Heart left ventricle (tissue), 16 donors: Measurements from ENCODE around the gene NFIA. TPM values are rescaled to one million over a fixed set of nuclear protein-coding genes. Genes with fewer than 3 reads are reported as not detected.

Source experiments
- ATAC-seq, 4 donors: fragments of 200-7000 bp; cut with Tn5 transposase; one replicate each; pipeline ENCODE4 v1.9.1; 2020 to 2022; ENCODE audit warnings: moderate library complexity in 4 of 4, mild to moderate bottlenecking in 3 of 4, moderate number of reproducible peaks in 1 of 4
- DNase-seq, 5 donors: peaks; one replicate each; pipeline ENCODE4 v3.0.0-alpha.2; 2020
- H3K27ac ChIP-seq, 12 donors: fragments of 200-600 bp; sonication (generic) in 4 of 12; one replicate each; pipeline versions ENCODE4 v1.5.0 to v1.8.0; 2016 to 2022; ENCODE audit warnings: mild to moderate bottlenecking in 2 of 12
- H3K27me3 ChIP-seq, 9 donors: fragments of 200-600 bp; sonication (generic) in 2 of 9; one replicate each; pipeline versions ENCODE4 v1.5.1 to v1.8.0; 2016 to 2022; ENCODE audit warnings: mild to moderate bottlenecking in 3 of 9
- H3K36me3 ChIP-seq, 9 donors: fragments of 200-600 bp; sonication (generic) in 2 of 9; one replicate each; pipeline versions ENCODE4 v1.5.0 to v1.8.0; 2018 to 2022; ENCODE audit warnings: mild to moderate bottlenecking in 2 of 9
- H3K4me1 ChIP-seq, 12 donors: fragments of 200-600 bp; sonication (generic) in 4 of 12; one replicate each; pipeline versions ENCODE4 v1.5.0 to v1.8.0; 2016 to 2022; ENCODE audit warnings: mild to moderate bottlenecking in 3 of 12
- H3K4me3 ChIP-seq, 12 donors: fragments of 200-600 bp; sonication (generic) in 4 of 12; one replicate each; pipeline versions ENCODE4 v1.5.0 to v1.8.0; 2017 to 2022; ENCODE audit warnings: mild to moderate bottlenecking in 9 of 12, moderate library complexity in 4 of 12
- H3K9me3 ChIP-seq, 12 donors: fragments of 200-600 bp; sonication (generic) in 4 of 12; one replicate each; pipeline versions ENCODE4 v1.5.0 to v1.8.0; 2016 to 2022; ENCODE audit warnings: mild to moderate bottlenecking in 1 of 12
- POLR2A ChIP-seq, 2 donors: fragments of 450-650 bp; IDR thresholded peaks; one replicate each; pipeline ENCODE4 v1.6.1; 2017; ENCODE audit warnings: antibody characterized with exemption in 2 of 2, mild to moderate bottlenecking in 2 of 2, moderate library complexity in 2 of 2
- WGBS, 4 donors: extraction: QIAGEN DNeasy Blood & Tissue Kit in 2 of 4; methylation state at CpG; one replicate each; pipeline versions ENCODE4 v1.1.5 to v1.1.7; 2013 to 2018; 5-methylcytosine and 5-hydroxymethylcytosine counted together
- intact Hi-C, 10 donors: fragments of 100-400 bp; cut with DNase I; formaldehyde crosslinking; loops; one replicate each; pipeline versions ENCODE4 v1.11.1 to v1.14.2; 2022
- long read RNA-seq, 3 donors: library from polyadenylated mRNA; unstranded; transcript quantifications; one replicate each; pipeline ENCODE4 v2.0.0, GENCODE V29; 2020 to 2021
- polyA plus RNA-seq, 2 donors: library from polyadenylated mRNA; stranded (reverse); fragments of 200-250 nt; gene quantifications; one replicate each; pipeline ENCODE4 v1.2.3, GENCODE V29; 2013
- total RNA-seq, 9 donors: library from RNA; depleted of rRNA in 2 of 9; stranded (reverse); fragments of >200 nt in 2 of 9; fragmentation: NEBNext Ultra II Directional in 3 of 9; extraction: Animal tissue kit (Norgen Biotek cat#: 25700) in 3 of 9; gene quantifications; one replicate each; pipeline versions ENCODE4 v1.1.0 to v1.2.4, GENCODE V29; 2016 to 2023
- TF ChIP-seq, protein P1 (sequence below), 12 donors: fragments of 200-600 bp; sonication (generic) in 4 of 12; IDR thresholded peaks; one replicate each; pipeline versions ENCODE4 v1.5.0 to v1.8.0; 2018 to 2022; ENCODE audit warnings: antibody characterized with exemption in 12 of 12, mild to moderate bottlenecking in 5 of 12
- donor health status: ischemic (EF 13 %, LVEDD 7.1; RV severe dilation, severe dysfunction).
- donor health status: healthy with polysubstance abuse.
- donor health status: DM: no; HTN: yes; CAD: no.
- donor health status: DM: no; HTN: no; CAD: no.
- donor health status: ischemic (EF 25% LVEDD 6.9; RV normal size, moderate dysfunction).
- donor health status: ischemic (EF 25% LVEDD 5.7; RV mildly dilated, moderate dysfunction).
- donor health status: healthy.
- donor health status: DM: yes; HTN: yes; CAD: no.
- donor health status: ischemic (EF 35%, LVEDD 5.7; RV mildly dilated, moderate dysfunction).
- donor health status: nonischemic (EF 11% LVEDD 7.7; RV severe dilation, severe dysfunction).
- donor health status: DM: yes; HTN: yes; CAD: no.
- donor health status: PGD.
- donor health status: ischemic (EF 29% LVEDD 5.4; RV normal size, mild dysfunction).
- donor health status: nonischemic (EF 23%, LVEDD 6.1; RV moderate dilation, normal function).

The NFIA gene
- total RNA-seq: 100 to 1,000 TPM in 2 of 9 donors, 10 to 100 TPM in 7; 76.6 to 121 (median 98.5) TPM
- 10 to 100 TPM; 12.7 to 24.3 TPM for polyA plus RNA-seq
- long read RNA-seq, donor 1, full-length matches to known transcripts: 40 of 90 reads
- long read RNA-seq, donor 1, partial matches to known transcripts: 27 of 90 reads
- long read RNA-seq, donor 1, other reads (novel, unspliced or antisense): 23 of 90 reads
- long read RNA-seq, donor 2, full-length matches to known transcripts: 144 of 244 reads
- long read RNA-seq, donor 2, partial matches to known transcripts: 56 of 244 reads
- long read RNA-seq, donor 2, other reads (novel, unspliced or antisense): 44 of 244 reads
- long read RNA-seq, donor 3, full-length matches to known transcripts: 53 of 100 reads
- long read RNA-seq, donor 3, partial matches to known transcripts: 29 of 100 reads
- long read RNA-seq, donor 3, other reads (novel, unspliced or antisense): 18 of 100 reads

DNA sequence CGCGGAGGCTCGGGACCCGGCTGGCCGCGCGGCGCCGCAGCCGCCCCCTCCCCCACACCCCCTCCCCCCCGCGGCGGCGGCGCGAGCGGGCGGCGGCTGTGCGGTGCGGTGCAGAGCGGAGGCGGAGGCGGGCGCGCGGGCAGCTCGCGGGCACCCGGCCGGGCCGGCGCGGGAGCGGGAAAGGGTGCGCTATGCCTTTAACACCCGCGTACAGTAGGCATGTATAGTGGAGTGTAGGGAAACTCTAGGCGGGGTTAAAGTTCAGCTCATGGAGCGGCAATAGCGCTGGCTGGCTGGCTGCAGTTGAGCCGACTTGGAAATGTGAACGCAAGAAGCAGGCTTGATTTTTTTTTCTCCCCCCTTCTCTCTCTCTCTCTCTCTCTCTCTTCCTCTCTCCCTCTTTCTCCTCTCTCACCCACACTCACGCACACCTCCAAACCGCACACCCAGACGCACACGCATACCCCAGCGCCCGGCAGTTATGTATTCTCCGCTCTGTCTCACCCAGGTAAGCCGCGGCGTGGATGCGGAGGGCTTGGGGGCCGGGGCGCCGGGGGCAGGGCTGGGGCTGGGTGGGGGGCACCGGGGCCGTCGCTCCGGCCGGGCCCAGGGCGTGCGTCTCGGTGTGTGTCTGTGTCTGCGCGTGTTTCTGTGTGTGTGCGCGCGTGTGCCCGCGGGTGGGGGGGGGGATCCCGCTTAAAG lies at the start of gene NFIA:
TSS of gene NFIA (plus strand) at position 251 of the 702 bp plus-strand sequence.
- peak in 1 of 2 donors; percentile 29 for TF ChIP-seq POLR2A (IDR thresholded peaks at IDR 0.05)
- TF ChIP-seq, protein P1, sequence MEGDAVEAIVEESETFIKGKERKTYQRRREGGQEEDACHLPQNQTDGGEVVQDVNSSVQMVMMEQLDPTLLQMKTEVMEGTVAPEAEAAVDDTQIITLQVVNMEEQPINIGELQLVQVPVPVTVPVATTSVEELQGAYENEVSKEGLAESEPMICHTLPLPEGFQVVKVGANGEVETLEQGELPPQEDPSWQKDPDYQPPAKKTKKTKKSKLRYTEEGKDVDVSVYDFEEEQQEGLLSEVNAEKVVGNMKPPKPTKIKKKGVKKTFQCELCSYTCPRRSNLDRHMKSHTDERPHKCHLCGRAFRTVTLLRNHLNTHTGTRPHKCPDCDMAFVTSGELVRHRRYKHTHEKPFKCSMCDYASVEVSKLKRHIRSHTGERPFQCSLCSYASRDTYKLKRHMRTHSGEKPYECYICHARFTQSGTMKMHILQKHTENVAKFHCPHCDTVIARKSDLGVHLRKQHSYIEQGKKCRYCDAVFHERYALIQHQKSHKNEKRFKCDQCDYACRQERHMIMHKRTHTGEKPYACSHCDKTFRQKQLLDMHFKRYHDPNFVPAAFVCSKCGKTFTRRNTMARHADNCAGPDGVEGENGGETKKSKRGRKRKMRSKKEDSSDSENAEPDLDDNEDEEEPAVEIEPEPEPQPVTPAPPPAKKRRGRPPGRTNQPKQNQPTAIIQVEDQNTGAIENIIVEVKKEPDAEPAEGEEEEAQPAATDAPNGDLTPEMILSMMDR (IDR thresholded peaks at IDR 0.05): no peak
- intact Hi-C loops: loop anchor here in 9 of 10 donors (2.0 to 10.0 kb wide), 11 partner anchors 35 to 370 kb away; no protein-coding TSS in a partner anchor
- peak in 3 of 4 donors; percentile 12 to 44 (median 33) for ATAC-seq
- WGBS, 4 donors: 0% methylated on average over 25 to 69 of the region's 73 CpGs
- DNase-seq: peak; percentile 59 to 72 (median 69)
- no peaks in the 10 kb centered on the region for H3K9me3 ChIP-seq
- peaks cover 12 to 72% (median 49%) of the 10 kb centered on the region in 12 donors for H3K4me1 ChIP-seq
- H3K27me3 ChIP-seq: no peaks in the 10 kb centered on the region
- peak within 1 kb of the TSS; percentile 94 to 99 (median 96) for H3K27ac ChIP-seq
- peak within 1 kb of the TSS; percentile 68 to 95 (median 86) for H3K4me3 ChIP-seq
- no peaks in the 10 kb centered on the region for H3K36me3 ChIP-seq

DNA sequence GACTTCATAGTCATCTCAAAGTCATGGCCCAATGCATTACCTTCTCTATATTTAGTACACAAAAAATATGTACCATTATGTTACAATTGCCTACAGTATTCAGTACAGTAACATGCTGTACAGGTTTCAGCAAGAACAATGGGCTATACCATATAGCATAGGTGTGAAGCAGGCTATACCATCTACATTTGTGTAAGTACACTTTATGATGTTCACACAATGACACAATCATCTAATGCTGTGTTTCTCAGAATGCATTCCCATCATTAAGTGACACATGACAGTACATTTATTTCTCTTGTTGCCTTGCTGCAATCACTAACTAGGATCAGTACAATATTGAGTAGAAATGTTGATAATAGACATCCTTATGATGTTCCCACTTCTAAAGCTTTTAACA lies 46.5 kb upstream of the NFIA start:
- Histone ChIP-seq H3K36me3 (no peaks in the 10 kb centered on the region), H3K4me1 (no peaks in the 10 kb centered on the region), H3K4me3 (no peak overlapping the region), H3K27me3 (no peaks in the 10 kb centered on the region), H3K9me3 (peaks cover 0 to 11% (median 0%) of the 10 kb centered on the region in 12 donors), H3K27ac (no peak overlapping the region)
- TF ChIP-seq POLR2A (IDR thresholded peaks at IDR 0.05): no peak
- TF ChIP-seq, protein P1 (IDR thresholded peaks at IDR 0.05): no peak
- ATAC-seq (no peak), DNase-seq (no peak)
- intact Hi-C loops: loop anchor here in 1 of 10 donors (10.0 kb wide), 1 partner anchor 881 kb away; no protein-coding TSS in a partner anchor

DNA sequence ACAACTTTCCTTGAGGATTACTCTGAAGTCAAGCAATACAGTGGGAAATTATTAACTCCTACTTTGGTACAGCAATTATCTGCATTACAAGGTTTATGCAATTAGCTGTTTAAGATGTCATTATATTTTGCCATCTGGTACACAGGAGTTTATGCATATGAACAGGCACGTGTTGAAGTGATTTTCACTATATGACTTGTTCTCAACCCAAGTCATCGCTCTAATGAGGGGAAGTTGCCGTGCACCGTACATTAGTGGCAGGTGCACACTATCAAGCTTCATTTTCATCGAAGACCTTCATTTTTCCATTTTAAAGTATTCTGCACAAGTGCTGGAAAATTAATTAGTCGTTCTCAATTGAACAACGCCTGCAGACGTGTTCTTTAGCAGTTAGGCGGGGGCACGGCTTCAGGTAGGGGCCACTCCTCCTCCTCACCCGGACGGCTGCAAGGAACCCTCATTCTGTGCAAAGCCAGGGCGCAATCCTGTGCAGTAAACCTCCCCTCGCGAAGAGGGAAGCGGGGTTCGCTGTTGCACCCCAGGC lies 39.8 kb upstream of the NFIA start:
- TF ChIP-seq, protein P1 (IDR thresholded peaks at IDR 0.05): no peak
- TF ChIP-seq POLR2A (IDR thresholded peaks at IDR 0.05): no peak
- Histone ChIP-seq H3K9me3 (no peaks in the 10 kb centered on the region), H3K36me3 (no peaks in the 10 kb centered on the region), H3K27ac (peak overlapping the region in 6 of 12 donors; percentile 55 to 82 (median 74)), H3K4me1 (peaks cover 0 to 11% (median 4%) of the 10 kb centered on the region in 12 donors), H3K4me3 (peak overlapping the region in 11 of 12 donors; percentile 47 to 67 (median 59)), H3K27me3 (no peaks in the 10 kb centered on the region)
- 27 to 37% (median 31%) methylated on average over 17 of the region's 17 CpGs for WGBS, 4 donors
- intact Hi-C loops: loop anchor here (1.0 to 10.0 kb wide), 21 partner anchors 65 to 1072 kb away; no protein-coding TSS in a partner anchor
- DNase-seq (no peak), ATAC-seq (no peak)
